IPS DF 6.9 (cell line): ENCODE results near the gene SNTG2.

Experiments
- DNase-seq: peaks from one replicate; pipeline ENCODE4 v3.0.0-alpha.2; 2013; ENCODE audit warnings: low read depth, low spot score
- H3K27ac ChIP-seq: one replicate; pipeline ENCODE4 v1.5.1; 2013; ENCODE audit warnings: low read length, control low read depth
- H3K27me3 ChIP-seq: 2 replicates; pipeline ENCODE4 v1.6.1; 2013; ENCODE audit warnings: mild to moderate bottlenecking, low read length; ENCODE audit not compliant: control insufficient read depth, insufficient read depth
- H3K36me3 ChIP-seq: 2 replicates; pipeline ENCODE4 v1.6.1; 2013; ENCODE audit warnings: low read length; ENCODE audit not compliant: control insufficient read depth, insufficient read depth
- H3K4me1 ChIP-seq: 2 replicates; pipeline ENCODE4 v1.6.1; 2013; ENCODE audit warnings: low read length; ENCODE audit not compliant: control insufficient read depth, insufficient read depth
- H3K4me3 ChIP-seq: 2 replicates; pipeline ENCODE4 v1.5.1; 2013; ENCODE audit warnings: mild to moderate bottlenecking, low read length
- H3K9me3 ChIP-seq: 2 replicates; pipeline ENCODE4 v1.6.1; 2013; ENCODE audit warnings: low read length, inconsistent platforms; ENCODE audit not compliant: control insufficient read depth, insufficient read depth
- WGBS: extraction: QIAGEN DNeasy Blood & Tissue Kit; methylation state at CpG from one replicate; pipeline ENCODE4 v1.1.7; 2013; ENCODE audit warnings: mixed read lengths, missing lambda C conversion rate; ENCODE audit not compliant: insufficient read length, insufficient coverage; 5-methylcytosine and 5-hydroxymethylcytosine counted together

Gene SNTG2

DNA sequence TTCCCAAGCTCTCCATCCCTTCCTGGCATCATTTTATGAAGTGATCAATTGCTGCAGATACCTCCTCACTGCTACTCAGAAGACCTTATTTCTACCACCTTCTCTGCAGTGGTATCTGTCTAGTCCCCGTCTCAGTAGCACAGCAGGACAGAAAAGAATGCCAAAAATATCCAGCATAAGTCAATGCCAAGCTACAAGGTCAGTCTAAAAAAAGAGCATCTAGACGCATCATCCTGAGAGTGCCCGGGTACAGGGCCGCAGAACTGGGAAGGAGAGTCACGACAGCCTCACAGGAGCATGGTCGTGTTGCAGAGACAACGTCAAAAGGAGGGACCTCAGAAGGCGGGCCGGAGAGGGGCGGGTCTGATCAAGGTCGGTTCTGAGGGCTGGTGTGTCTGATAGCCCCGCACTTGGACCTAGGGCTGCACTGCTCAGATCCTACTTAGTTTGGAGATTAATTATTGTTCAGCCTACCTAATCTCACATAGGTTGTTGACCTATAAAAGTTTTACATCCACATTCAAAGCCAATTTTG, 24.3 kb upstream of the SNTG2 start:
- Histone ChIP-seq H3K4me3 (no peak overlapping the region), H3K4me1 (peaks cover 5% of the 10 kb centered on the region), H3K36me3 (no peaks in the 10 kb centered on the region), H3K9me3 (no peaks in the 10 kb centered on the region), H3K27ac (no peak overlapping the region), H3K27me3 (no peaks in the 10 kb centered on the region)
- DNase-seq: no peak
- WGBS: no CpG with 5 or more reads among the region's 12 CpGs

DNA sequence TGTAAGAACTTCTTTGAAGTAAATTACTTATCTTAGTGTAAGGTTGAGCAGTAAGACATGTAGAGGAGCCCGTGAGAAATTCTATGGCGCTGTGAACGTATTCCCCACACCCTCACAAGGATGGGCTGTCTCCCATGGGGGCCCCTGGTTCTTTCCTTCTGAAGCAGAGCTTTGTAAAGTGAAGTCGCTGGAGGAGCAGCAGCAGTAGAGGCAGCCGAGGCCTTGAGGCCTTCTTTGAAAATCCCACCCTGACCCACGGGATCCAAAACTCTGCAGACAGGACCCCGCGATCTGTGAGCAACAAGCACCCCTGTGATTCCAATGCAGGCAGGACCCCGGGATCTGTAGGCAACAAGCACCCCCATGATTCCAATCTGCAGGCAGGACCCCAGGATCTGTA, 23.8 kb upstream of the SNTG2 start:
- Histone ChIP-seq H3K27me3 (no peaks in the 10 kb centered on the region), H3K36me3 (no peaks in the 10 kb centered on the region), H3K4me3 (no peak overlapping the region), H3K4me1 (peaks cover 5% of the 10 kb centered on the region), H3K9me3 (no peaks in the 10 kb centered on the region), H3K27ac (no peak overlapping the region)
- no peak for DNase-seq
- WGBS: no CpG with 5 or more reads among the region's 9 CpGs

DNA sequence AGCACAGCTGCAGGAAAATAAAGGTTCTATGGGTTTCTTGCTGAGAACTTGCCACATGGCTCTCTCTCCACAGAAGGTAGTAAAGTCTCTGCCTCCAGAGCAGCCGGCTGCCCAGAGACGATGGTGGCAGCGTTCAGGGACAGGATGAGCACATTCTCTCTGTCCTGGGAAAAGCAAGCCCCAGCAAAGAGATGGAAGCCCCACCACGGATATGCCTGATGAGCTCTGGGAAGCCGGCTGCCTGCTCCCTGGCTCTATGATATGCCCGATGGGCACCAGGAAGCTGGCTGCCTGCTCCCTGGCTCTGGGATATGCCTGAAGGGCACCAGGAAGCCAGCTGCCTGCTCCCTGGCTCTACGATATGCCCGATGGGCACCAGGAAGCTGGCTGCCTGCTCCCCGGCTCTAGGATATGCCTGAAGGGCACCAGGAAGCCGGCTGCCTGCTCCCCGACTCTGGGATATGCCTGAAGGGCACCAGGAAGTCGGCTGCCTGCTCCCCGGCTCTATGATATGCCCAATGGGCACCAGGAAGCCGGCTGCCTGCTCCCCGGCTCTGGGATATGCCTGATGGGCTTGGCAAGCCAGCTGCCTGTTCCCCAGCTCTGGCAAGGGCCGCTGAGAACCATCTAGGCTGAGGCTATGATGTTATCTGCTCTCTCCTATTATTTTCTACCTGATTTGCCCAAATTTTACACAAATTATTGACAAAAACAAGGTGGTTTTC, 21.5 kb upstream of the SNTG2 start:
- no peaks in the 10 kb centered on the region for H3K9me3 ChIP-seq
- peaks cover 11% of the 10 kb centered on the region for H3K4me1 ChIP-seq
- WGBS: no CpG with 5 or more reads among the region's 16 CpGs
- no peak for DNase-seq
- H3K27me3 ChIP-seq: no peaks in the 10 kb centered on the region
- no peak overlapping the region for H3K4me3 ChIP-seq
- H3K36me3 ChIP-seq: no peaks in the 10 kb centered on the region
- no peak overlapping the region for H3K27ac ChIP-seq

DNA sequence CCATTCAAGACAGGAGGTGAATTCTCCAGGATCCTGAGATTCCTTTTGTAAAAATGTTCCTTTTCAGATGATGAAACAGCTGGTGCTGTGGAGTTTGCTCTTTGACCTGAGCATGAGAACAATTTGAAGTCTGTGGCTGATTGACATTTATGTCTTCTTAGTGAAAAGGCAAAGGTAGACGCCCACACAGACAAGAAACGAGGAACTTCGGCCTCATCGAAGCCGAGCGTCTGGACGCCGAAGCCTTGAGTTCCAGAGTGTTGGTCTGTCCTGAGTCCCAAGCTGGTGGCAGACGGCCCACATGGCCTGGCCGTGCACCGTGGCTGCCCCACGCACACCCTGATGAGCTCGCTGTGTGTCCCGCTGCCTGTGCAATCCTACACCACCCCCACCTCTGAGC, 20.7 kb upstream of the SNTG2 start:
- Histone ChIP-seq H3K4me1 (peaks cover 11% of the 10 kb centered on the region), H3K9me3 (no peaks in the 10 kb centered on the region), H3K27ac (no peak overlapping the region), H3K4me3 (no peak overlapping the region), H3K36me3 (no peaks in the 10 kb centered on the region), H3K27me3 (no peaks in the 10 kb centered on the region)
- WGBS: no CpG with 5 or more reads among the region's 14 CpGs
- no peak for DNase-seq

DNA sequence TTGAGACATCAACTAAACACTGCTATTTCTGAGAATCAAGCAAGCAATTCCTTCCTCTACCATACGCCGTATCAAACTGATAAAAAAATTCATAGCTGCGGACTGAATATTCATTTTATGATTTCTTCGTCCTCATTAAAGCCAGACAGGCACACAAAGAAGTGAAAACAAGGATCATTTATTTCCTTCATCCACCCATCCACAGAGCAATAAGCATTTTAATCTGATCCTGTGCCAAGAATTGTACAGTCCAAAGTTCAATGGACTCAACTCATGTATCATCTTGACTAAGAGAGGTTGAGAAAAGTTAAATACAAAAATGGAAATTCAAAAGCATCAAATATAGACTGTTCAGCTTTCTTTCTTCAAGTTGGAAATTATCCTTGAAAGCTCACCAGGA, 19.7 kb upstream of the SNTG2 start:
- no peaks in the 10 kb centered on the region for H3K27me3 ChIP-seq
- no peaks in the 10 kb centered on the region for H3K36me3 ChIP-seq
- no peaks in the 10 kb centered on the region for H3K9me3 ChIP-seq
- no peak overlapping the region for H3K27ac ChIP-seq
- DNase-seq: no peak
- H3K4me3 ChIP-seq: no peak overlapping the region
- WGBS: 100% methylated on average over 3 of the region's 4 CpGs
- H3K4me1 ChIP-seq: peaks cover 5% of the 10 kb centered on the region

DNA sequence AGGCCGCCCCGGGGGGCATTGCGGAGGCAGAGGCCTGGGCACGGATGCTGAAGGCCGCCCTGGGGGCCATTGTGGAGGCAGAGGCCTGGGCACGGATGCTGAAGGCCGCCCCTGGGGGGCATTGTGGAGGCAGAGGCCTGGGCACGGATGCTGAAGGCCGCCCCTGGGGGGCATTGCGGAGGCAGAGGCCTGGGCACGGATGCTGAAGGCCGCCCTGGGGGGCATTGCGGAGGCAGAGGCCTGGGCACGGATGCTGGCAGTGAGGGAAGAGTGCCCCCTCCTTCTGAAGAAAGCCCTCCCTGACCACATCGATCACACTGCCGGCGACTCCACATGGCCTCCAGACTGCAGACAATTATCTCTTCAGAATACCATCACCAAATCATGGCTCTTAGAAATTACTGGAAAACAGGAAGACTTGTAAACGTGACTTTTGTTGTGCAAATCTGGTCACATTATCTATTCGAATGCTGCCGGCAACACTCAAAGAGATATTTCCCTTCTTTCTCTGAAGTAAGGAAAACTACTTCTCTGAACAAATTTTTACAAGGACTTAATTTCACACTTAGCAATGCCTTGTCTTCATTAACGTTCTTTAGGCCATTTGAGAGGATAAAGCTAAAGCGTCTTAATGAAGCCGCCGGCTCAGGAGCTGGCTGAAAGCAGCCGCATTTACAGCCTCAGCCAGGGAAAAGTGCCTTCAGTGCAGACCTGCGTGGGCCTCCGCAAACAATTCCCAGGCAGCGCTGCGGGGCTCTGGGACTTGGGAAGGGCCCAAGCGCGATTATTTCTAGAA, 18.1 kb upstream of the SNTG2 start:
- H3K9me3 ChIP-seq: no peaks in the 10 kb centered on the region
- H3K27ac ChIP-seq: no peak overlapping the region
- DNase-seq: no peak
- no peak overlapping the region for H3K4me3 ChIP-seq
- no peaks in the 10 kb centered on the region for H3K36me3 ChIP-seq
- no peaks in the 10 kb centered on the region for H3K27me3 ChIP-seq
- WGBS: no CpG with 5 or more reads among the region's 31 CpGs
- H3K4me1 ChIP-seq: peaks cover 5% of the 10 kb centered on the region

DNA sequence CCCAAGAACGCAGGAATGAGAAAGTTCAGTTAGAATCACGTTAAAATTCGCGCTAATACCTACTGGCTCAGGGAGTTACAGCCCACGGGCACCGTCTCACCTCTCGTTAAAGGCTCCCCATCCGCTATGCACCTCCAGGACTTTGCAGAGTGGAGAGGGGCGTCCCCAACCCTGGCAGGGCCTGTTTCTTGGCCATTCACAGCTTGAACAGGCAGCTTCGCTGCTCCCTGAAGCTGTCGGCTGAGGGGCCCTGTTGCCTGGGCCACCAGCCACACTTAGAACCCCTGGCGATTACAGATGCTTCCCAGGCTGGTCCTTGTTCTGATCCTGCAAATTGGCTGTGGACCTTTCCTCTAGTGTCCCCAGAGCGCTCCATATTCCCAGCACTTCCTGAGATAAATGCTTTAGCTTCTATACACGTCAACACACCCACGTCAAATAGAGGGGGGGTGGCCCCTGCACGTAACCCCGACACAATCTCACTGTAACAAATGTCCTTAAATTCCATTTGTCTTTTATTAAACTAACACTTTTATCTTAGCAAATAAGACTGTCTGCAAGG, 16.8 kb upstream of the SNTG2 start:
- no peaks in the 10 kb centered on the region for H3K36me3 ChIP-seq
- no peak for DNase-seq
- H3K4me3 ChIP-seq: no peak overlapping the region
- no peaks in the 10 kb centered on the region for H3K9me3 ChIP-seq
- H3K27ac ChIP-seq: no peak overlapping the region
- WGBS: no CpG with 5 or more reads among the region's 17 CpGs
- no peaks in the 10 kb centered on the region for H3K27me3 ChIP-seq
- peaks cover 5% of the 10 kb centered on the region for H3K4me1 ChIP-seq

DNA sequence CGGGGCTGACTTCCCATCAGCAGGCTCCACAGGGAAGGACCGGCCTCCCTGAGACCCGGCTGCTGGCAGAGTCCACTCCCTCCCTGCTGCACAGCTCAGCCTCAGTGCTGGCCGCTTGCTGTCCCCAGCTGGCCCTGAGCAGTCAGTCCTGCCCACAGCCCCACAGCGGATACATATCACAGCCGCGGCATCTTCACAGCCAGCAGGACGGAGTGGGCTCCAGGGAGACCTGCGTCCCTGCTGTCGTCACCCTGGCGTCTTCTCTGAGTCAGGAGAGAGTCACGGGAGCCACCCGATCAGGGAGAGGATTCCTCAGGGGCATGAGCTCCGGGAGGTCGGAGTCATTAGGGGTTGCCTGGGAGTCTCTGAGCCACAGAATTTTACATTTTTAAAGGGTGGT, 13.1 kb upstream of the SNTG2 start:
- H3K27ac ChIP-seq: no peak overlapping the region
- H3K27me3 ChIP-seq: no peaks in the 10 kb centered on the region
- H3K4me1 ChIP-seq: peaks cover 4% of the 10 kb centered on the region; the same call in 1 of the 2 replicates
- DNase-seq: no peak
- H3K36me3 ChIP-seq: no peaks in the 10 kb centered on the region
- no peaks in the 10 kb centered on the region for H3K9me3 ChIP-seq
- H3K4me3 ChIP-seq: no peak overlapping the region
- WGBS: no CpG with 5 or more reads among the region's 15 CpGs

DNA sequence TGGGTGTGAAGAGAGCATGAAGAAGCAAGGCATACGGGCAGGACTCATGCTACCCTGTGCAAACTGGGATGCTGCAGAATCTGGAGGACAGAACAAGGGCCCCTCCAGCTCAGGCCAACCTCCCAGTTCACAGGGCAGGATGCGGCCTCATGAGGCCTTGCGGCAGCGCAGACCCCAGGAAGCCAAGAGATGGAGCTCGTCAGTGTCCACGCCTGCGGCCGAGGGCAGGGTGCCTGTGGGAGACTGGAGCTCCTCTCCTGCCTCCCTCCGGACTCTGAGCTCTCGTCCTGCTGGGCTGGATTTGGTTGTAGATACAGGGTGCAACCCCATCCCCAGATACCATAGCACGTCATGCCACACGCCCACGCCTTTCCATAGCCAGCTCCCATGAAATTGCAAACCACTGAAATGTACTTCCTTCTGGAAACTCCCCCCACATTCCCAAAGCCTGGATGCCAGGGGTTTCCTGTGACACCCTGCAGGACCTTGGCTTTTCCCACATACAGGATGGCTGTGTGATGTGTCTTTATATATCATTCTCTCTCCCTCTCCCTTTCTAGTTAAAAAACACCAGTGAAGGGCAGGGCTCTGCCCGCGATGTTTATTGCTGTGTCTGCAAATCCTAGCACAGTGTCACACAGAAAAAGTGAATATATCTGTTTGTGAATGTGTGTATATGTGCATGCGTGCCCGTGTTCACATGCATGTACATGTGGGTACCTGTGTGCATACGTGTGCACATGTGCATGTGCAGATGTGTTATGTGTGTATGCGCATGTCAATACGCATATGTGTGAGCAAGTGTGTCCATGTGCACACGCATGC, 12.3 kb upstream of the SNTG2 start:
- H3K27ac ChIP-seq: no peak overlapping the region
- no CpG with 5 or more reads among the region's 21 CpGs for WGBS
- H3K9me3 ChIP-seq: no peaks in the 10 kb centered on the region
- DNase-seq: no peak
- H3K4me3 ChIP-seq: no peak overlapping the region
- H3K4me1 ChIP-seq: 0 out of 2 replicates have a peak, but pooled peaks cover 2% of the 10 kb centered on the region
- no peaks in the 10 kb centered on the region for H3K36me3 ChIP-seq
- H3K27me3 ChIP-seq: no peaks in the 10 kb centered on the region
